Gastrocnemius medialis (tissue), 4 donors: ENCODE results near the gene CACNA1B.

Experiments used
- POLR2A ChIP-seq, 2 donors: fragments of 450-650 bp; IDR thresholded peaks; one replicate each; pipeline ENCODE4 v1.6.1; 2017; ENCODE audit warnings: antibody characterized with exemption in 2 of 2, mild to moderate bottlenecking in 2 of 2, moderate library complexity in 2 of 2
- TF ChIP-seq, protein P1 (sequence below), 5 experiments: fragments of 450-650 bp in 3 of 5; fragments of 200-600 bp in 2 of 5; sonication (generic) in 2 of 5; IDR thresholded peaks in 4 of 5; conservative IDR thresholded peaks in 1 of 5; 1 replicate in 4 of 5; 2 replicates in 1 of 5; pipeline ENCODE4 v1.5.1; 2016 to 2019; ENCODE audit warnings: antibody characterized with exemption in 5 of 5, mild to moderate bottlenecking in 3 of 5, moderate library complexity in 3 of 5

DNA sequence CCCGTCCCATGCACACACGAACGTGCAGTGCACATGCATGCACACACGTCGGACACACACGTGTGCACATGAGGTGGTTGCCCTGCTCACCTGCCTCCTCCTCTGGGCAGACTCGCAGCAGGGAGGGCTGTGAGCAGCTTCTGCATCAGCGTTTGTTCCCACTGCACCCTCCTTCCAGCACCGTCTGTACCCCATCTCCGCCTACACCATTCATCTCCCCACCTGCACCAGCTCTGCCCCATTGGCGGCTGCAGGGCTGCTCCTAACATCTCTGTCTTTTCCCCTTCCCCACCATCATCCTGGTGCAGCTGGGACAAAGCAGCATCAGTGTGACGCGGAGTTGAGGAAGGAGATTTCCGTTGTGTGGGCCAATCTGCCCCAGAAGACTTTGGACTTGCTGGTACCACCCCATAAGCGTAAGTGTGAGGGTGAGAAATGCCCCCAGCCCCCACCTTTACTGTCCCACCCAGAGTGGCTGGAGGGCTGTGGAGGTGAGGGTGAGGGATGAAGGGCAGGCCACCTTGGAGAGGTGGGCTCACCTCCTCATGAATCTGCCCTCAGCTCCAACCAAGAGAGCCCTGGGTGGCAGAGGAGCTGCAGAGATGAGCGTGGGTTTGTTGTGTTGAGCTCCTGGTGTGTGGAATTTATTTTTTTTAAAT lies 234.6 kb downstream of the CACNA1B start:
- TF ChIP-seq, protein P1, sequence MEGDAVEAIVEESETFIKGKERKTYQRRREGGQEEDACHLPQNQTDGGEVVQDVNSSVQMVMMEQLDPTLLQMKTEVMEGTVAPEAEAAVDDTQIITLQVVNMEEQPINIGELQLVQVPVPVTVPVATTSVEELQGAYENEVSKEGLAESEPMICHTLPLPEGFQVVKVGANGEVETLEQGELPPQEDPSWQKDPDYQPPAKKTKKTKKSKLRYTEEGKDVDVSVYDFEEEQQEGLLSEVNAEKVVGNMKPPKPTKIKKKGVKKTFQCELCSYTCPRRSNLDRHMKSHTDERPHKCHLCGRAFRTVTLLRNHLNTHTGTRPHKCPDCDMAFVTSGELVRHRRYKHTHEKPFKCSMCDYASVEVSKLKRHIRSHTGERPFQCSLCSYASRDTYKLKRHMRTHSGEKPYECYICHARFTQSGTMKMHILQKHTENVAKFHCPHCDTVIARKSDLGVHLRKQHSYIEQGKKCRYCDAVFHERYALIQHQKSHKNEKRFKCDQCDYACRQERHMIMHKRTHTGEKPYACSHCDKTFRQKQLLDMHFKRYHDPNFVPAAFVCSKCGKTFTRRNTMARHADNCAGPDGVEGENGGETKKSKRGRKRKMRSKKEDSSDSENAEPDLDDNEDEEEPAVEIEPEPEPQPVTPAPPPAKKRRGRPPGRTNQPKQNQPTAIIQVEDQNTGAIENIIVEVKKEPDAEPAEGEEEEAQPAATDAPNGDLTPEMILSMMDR (IDR thresholded peaks at IDR 0.05 in 4 of 5, conservative IDR thresholded peaks at IDR 0.05 in 1 of 5): no peak
- no peak for TF ChIP-seq POLR2A (IDR thresholded peaks at IDR 0.05)
